ENCODE data around the gene ABCC1. TPM values are rescaled to one million over a fixed set of nuclear protein-coding genes. Genes with fewer than 3 reads are reported as not detected.

Gene ABCC1
- total RNA-seq, 1 experiment from 2014 or later, result 25.0 TPM

DNA sequence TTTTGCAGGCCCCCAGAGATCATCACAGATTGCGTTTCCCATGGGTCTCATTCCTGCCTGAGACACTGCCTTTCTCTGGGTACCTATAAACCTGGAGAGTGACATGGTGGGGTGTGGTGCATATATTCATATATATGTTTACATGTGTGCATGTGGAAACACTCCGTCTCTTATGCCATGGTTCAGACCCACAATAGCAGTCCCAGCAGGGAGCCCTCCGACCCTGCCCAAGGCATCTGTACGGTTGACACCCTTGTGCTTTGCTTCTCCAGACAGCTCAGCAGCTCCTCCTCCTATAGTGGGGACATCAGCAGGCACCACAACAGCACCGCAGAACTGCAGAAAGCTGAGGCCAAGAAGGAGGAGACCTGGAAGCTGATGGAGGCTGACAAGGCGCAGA is 157.1 kb downstream of the ABCC1 start:
- no TSS peak for BruUV-seq (replicated peaks)
- no peak for DNase-seq (ENCODE audit: low spot score)
- H3K27ac ChIP-seq (ENCODE audit: low read depth, low read length, poor library complexity, severe bottlenecking), result no peak overlapping the region
- no peaks in the 10 kb centered on the region for H3K9me3 ChIP-seq (ENCODE audit: low read depth, low read length, poor library complexity, severe bottlenecking)
- TF ChIP-seq, protein P1, sequence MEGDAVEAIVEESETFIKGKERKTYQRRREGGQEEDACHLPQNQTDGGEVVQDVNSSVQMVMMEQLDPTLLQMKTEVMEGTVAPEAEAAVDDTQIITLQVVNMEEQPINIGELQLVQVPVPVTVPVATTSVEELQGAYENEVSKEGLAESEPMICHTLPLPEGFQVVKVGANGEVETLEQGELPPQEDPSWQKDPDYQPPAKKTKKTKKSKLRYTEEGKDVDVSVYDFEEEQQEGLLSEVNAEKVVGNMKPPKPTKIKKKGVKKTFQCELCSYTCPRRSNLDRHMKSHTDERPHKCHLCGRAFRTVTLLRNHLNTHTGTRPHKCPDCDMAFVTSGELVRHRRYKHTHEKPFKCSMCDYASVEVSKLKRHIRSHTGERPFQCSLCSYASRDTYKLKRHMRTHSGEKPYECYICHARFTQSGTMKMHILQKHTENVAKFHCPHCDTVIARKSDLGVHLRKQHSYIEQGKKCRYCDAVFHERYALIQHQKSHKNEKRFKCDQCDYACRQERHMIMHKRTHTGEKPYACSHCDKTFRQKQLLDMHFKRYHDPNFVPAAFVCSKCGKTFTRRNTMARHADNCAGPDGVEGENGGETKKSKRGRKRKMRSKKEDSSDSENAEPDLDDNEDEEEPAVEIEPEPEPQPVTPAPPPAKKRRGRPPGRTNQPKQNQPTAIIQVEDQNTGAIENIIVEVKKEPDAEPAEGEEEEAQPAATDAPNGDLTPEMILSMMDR (conservative IDR thresholded peaks at IDR 0.05; ENCODE audit: low read depth, low read length), result no peak
- no peak for TF ChIP-seq EZH2 (IDR thresholded peaks at IDR 0.05; ENCODE audit: borderline replicate concordance, low read depth, low read length, poor library complexity, severe bottlenecking)
- no peaks in the 10 kb centered on the region for H3K27me3 ChIP-seq (replicated peaks; ENCODE audit: insufficient read depth, low read depth, low read length, poor library complexity)
- intact Hi-C loops (cut with micrococcal nuclease; ENCODE audit: unreplicated experiment), result no loop called here
- CTCF ChIA-PET, result no interaction called here
- H3K4me3 ChIP-seq (ENCODE audit: low read depth, low read length, poor library complexity, severe bottlenecking), result no peak overlapping the region
- POLR2A ChIA-PET (ENCODE audit: low non-redundant PET), result no interaction called here
- H3K36me3 ChIP-seq (ENCODE audit: insufficient read depth, low read length, poor library complexity, severe bottlenecking), result peaks cover 3% of the 10 kb centered on the region
- H3K4me1 ChIP-seq (ENCODE audit: insufficient read depth, low read length, poor library complexity, severe bottlenecking), result no peaks in the 10 kb centered on the region

- no peaks in the 10 kb centered on the region for H3K9me3 ChIP-seq (ENCODE audit: low read depth, low read length, poor library complexity, severe bottlenecking)
- POLR2A ChIA-PET (ENCODE audit: low non-redundant PET), result no interaction called here
- TF ChIP-seq EZH2 (IDR thresholded peaks at IDR 0.05; ENCODE audit: borderline replicate concordance, low read depth, low read length, poor library complexity, severe bottlenecking), result no peak
- TF ChIP-seq, protein P1 (conservative IDR thresholded peaks at IDR 0.05; ENCODE audit: low read depth, low read length), result no peak
- peaks cover 10% of the 10 kb centered on the region for H3K36me3 ChIP-seq (ENCODE audit: insufficient read depth, low read length, poor library complexity, severe bottlenecking)
- no TSS peak for BruUV-seq (replicated peaks)
- no peak overlapping the region for H3K4me3 ChIP-seq (ENCODE audit: low read depth, low read length, poor library complexity, severe bottlenecking)
- intact Hi-C loops (cut with micrococcal nuclease; ENCODE audit: unreplicated experiment), result no loop called here
- no peak for DNase-seq (ENCODE audit: low spot score)
- no peak overlapping the region for H3K27ac ChIP-seq (ENCODE audit: low read depth, low read length, poor library complexity, severe bottlenecking)
- H3K27me3 ChIP-seq (replicated peaks; ENCODE audit: insufficient read depth, low read depth, low read length, poor library complexity), result no peaks in the 10 kb centered on the region
- no peaks in the 10 kb centered on the region for H3K4me1 ChIP-seq (ENCODE audit: insufficient read depth, low read length, poor library complexity, severe bottlenecking)
- CTCF ChIA-PET, result no interaction called here
Observed at GRCh38 chr16:16107839-16108238, 158.4 kb downstream of the ABCC1 start.

DNA sequence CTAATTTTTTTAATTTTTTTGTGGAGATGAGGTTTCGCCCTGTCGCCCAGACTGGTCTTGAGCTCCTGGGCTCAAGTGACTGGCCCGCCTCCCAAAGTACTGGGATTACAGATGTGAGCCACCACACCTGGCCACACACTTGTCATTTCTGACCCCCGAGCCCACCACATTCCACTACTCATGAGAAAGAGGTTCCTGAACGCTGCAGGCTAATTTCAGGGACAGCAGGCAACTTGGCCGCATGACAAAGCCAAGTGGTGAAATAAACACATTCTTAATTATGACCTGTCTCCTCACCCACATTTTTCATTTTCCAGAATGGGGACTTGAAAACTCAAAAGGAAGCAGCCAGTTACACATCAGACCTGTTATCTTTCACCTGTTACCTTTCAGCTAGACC is 159.3 kb downstream of the ABCC1 start:
- Histone ChIP-seq H3K4me1 (ENCODE audit: insufficient read depth, low read length, poor library complexity, severe bottlenecking) (no peaks in the 10 kb centered on the region), H3K9me3 (ENCODE audit: low read depth, low read length, poor library complexity, severe bottlenecking) (no peaks in the 10 kb centered on the region), H3K4me3 (ENCODE audit: low read depth, low read length, poor library complexity, severe bottlenecking) (no peak overlapping the region), H3K36me3 (ENCODE audit: insufficient read depth, low read length, poor library complexity, severe bottlenecking) (peaks cover 8% of the 10 kb centered on the region), H3K27ac (ENCODE audit: low read depth, low read length, poor library complexity, severe bottlenecking) (no peak overlapping the region), H3K27me3 (replicated peaks; ENCODE audit: insufficient read depth, low read depth, low read length, poor library complexity) (no peaks in the 10 kb centered on the region)
- no peak for DNase-seq (ENCODE audit: low spot score)
- ChIA-PET POLR2A (ENCODE audit: low non-redundant PET) (no interaction called here), CTCF (no interaction called here)
- intact Hi-C loops (cut with micrococcal nuclease; ENCODE audit: unreplicated experiment), result no loop called here
- TF ChIP-seq EZH2 (IDR thresholded peaks at IDR 0.05; ENCODE audit: borderline replicate concordance, low read depth, low read length, poor library complexity, severe bottlenecking), result no peak
- TF ChIP-seq, protein P1 (conservative IDR thresholded peaks at IDR 0.05; ENCODE audit: low read depth, low read length), result no peak
- BruUV-seq (replicated peaks), result no TSS peak
